Activated CD8-positive, alpha-beta memory T cell treated with anti-CD3 and anti-CD28 coated beads, Interleukin-2, amount 10 ng/mL, durations not matched to agents 7 days and 5 days (primary cell): ENCODE data around the gene NME9. TPM values are rescaled to one million over a fixed set of nuclear protein-coding genes. Genes with fewer than 3 reads are reported as not detected.

Source experiments
- ATAC-seq: fragments of 150-1000 bp; cut with Tn5 transposase; one replicate; pipeline ENCODE4 v1.10.0; 2021; ENCODE audit warnings: moderate library complexity
- CTCF ChIA-PET: fragments of 350-600 bp; sonication (Branson Sonifier 250); formaldehyde crosslinking; loops from one replicate; lab custom pipeline; 2021; ENCODE audit warnings: antibody characterized with exemption; lab: Charles Lee
- DNase-seq: peaks from one replicate; pipeline ENCODE4 v3.0.0-alpha.2; 2020
- H3K27ac Mint-ChIP-seq: one replicate; pipeline ENCODE4 v1.8.0; 2021; ENCODE audit warnings: mild to moderate bottlenecking, mixed read lengths
- H3K27me3 Mint-ChIP-seq: one replicate; pipeline ENCODE4 v1.8.0; 2021; ENCODE audit warnings: mixed read lengths
- H3K36me3 Mint-ChIP-seq: one replicate; pipeline ENCODE4 v1.8.0; 2021; ENCODE audit warnings: mild to moderate bottlenecking, mixed read lengths
- H3K4me1 Mint-ChIP-seq: one replicate; pipeline ENCODE4 v1.8.0; 2021; ENCODE audit warnings: mixed read lengths
- H3K4me3 Mint-ChIP-seq: one replicate; pipeline ENCODE4 v1.8.0; 2021; ENCODE audit warnings: mild to moderate bottlenecking, moderate library complexity, mixed read lengths
- H3K9me3 Mint-ChIP-seq: one replicate; pipeline ENCODE4 v1.8.0; 2022; ENCODE audit warnings: low read depth, mixed read lengths
- total RNA-seq, 2 experiments: library from RNA; stranded (reverse); gene quantifications; one replicate each; pipeline ENCODE4 v1.2.3, GENCODE V29; 2021

The NME9 gene
- total RNA-seq, 2 experiments from 2014 or later, result not detected

GRCh38 chr3:138314751-138315150 is 14.9 kb downstream of the NME9 start:
- CTCF ChIA-PET, result no interaction called here
- H3K36me3 Mint-ChIP-seq, result peaks cover 4% of the 10 kb centered on the region
- no peak for ATAC-seq

GRCh38 chr3:138310494-138310893 is 19.2 kb downstream of the NME9 start:
- H3K27ac Mint-ChIP-seq, result no peak overlapping the region
- H3K36me3 Mint-ChIP-seq, result peaks cover 15% of the 10 kb centered on the region
- no peaks in the 10 kb centered on the region for H3K4me1 Mint-ChIP-seq
- H3K9me3 Mint-ChIP-seq, result peaks cover 19% of the 10 kb centered on the region
- ATAC-seq (no peak), DNase-seq (no peak)
- CTCF ChIA-PET, result no interaction called here
- peaks cover 30% of the 10 kb centered on the region for H3K27me3 Mint-ChIP-seq
- no peak overlapping the region for H3K4me3 Mint-ChIP-seq

More at GRCh38 chr3:138314751-138315150, 14.9 kb downstream of the NME9 start:
- no peak overlapping the region for H3K4me3 Mint-ChIP-seq
- no peak overlapping the region for H3K27ac Mint-ChIP-seq
- H3K4me1 Mint-ChIP-seq, result no peaks in the 10 kb centered on the region
- DNase-seq, result no peak
- peaks cover 11% of the 10 kb centered on the region for H3K9me3 Mint-ChIP-seq
- H3K27me3 Mint-ChIP-seq, result peaks cover 30% of the 10 kb centered on the region

DNA sequence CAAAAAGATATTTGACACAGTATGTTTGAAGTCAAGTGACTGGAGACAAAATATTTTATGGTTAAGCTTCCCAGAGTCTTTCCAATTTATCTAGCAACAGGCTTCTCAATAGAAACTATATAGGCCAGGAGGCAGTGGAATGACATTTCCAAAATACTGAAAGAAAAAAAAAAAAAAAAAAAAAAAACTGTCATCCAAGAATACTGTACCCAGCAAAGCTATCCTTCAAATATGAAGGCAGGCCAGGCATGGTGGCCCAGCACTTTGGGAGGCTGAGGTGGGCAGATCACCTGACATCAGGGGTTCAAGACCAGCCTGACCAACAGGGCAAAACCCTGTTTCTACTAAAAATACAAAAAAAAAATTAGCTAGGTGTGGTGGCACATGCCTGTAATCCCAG is 20.9 kb downstream of the NME9 start:
- Mint-ChIP-seq H3K27me3 (peaks cover 30% of the 10 kb centered on the region), H3K9me3 (peaks cover 19% of the 10 kb centered on the region), H3K4me3 (no peak overlapping the region), H3K4me1 (no peaks in the 10 kb centered on the region), H3K36me3 (peaks cover 15% of the 10 kb centered on the region), H3K27ac (no peak overlapping the region)
- ATAC-seq (no peak), DNase-seq (no peak)
- CTCF ChIA-PET, result interaction anchor here (0.5 to 1.2 kb wide), 5 partner anchors 11 to 216 kb away, joined by 3 to 4 read pairs (median 3); no protein-coding TSS in a partner anchor

DNA sequence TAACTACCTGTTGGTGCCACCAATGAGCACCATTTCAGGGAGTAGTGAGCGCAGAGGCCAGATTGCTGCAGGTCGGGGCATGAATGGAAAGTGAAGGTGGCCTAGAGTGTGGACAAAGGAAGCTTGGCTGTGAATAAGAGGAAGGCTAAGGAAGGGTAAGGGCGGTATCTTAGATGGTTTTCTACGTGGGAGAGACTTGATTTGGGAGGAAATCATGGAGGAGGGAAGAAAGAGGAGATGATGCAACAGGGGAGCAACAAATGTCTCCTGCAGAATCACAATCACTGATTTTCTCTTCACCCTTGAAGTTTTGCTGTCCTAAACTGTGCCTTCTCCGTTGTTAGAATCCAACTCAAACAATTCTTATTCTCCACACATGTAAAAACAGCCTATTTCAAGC is 21.8 kb downstream of the NME9 start:
- Mint-ChIP-seq H3K36me3 (peaks cover 15% of the 10 kb centered on the region), H3K27me3 (peaks cover 30% of the 10 kb centered on the region), H3K9me3 (peaks cover 19% of the 10 kb centered on the region), H3K4me3 (no peak overlapping the region), H3K27ac (no peak overlapping the region), H3K4me1 (no peaks in the 10 kb centered on the region)
- ATAC-seq (no peak), DNase-seq (no peak)
- CTCF ChIA-PET, result interaction anchor here (1.0 kb wide), 1 partner anchor 20 kb away, joined by 3 read pairs; no protein-coding TSS in a partner anchor

DNA sequence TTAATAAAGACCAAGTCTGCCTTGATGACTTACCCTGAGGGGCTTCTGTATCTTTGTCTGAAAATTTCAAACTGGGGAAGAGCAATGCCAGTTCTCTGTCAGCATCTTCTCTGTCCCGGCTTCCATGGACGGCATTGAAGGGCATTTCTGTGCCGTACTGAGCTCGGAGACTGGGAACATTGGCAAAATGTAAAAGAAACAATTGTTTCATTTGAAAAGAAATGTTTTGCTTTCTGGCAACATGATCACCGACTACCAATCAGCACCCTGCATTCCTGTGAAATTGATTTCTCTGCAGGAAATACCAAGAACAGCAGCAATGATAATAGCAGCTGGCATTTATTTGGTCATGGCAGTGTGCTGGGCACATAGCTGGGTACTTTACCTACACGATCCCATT is 26.2 kb downstream of the NME9 start:
- no peak for DNase-seq
- CTCF ChIA-PET, result no interaction called here
- Mint-ChIP-seq H3K4me3 (no peak overlapping the region), H3K9me3 (peaks cover 8% of the 10 kb centered on the region), H3K36me3 (peaks cover 17% of the 10 kb centered on the region), H3K4me1 (no peaks in the 10 kb centered on the region), H3K27me3 (no peaks in the 10 kb centered on the region), H3K27ac (no peak overlapping the region)
- no peak for ATAC-seq

GRCh38 chr3:138300647-138301046 is 29.0 kb downstream of the NME9 start:
- Mint-ChIP-seq H3K4me1 (peaks cover 14% of the 10 kb centered on the region), H3K27ac (no peak overlapping the region), H3K36me3 (peaks cover 26% of the 10 kb centered on the region), H3K9me3 (no peaks in the 10 kb centered on the region), H3K27me3 (no peaks in the 10 kb centered on the region), H3K4me3 (no peak overlapping the region)
- no peak for DNase-seq
- ATAC-seq, result no peak
- CTCF ChIA-PET, result no interaction called here

DNA sequence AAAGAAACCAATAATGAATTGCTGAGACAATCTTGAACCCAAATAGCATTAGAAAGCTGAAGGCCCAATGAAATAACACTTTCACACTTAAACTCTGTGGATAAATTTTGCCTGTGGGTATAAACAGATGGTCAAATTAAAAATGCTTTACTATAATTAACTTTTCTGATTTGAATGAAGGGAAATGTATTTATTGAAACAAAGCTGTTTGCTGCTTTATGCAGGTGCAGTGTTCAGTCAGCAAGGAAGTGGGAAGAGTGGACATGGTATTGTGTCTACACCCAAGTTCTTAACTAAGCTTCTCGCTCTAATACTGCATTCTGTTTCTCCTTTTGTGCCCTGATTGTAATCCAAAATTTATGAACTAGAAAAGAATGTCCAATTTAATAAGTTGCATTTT is 31.8 kb downstream of the NME9 start:
- no peak overlapping the region for H3K4me3 Mint-ChIP-seq
- CTCF ChIA-PET, result interaction anchor here (0.9 kb wide), 1 partner anchor 11 kb away, joined by 3 read pairs; no protein-coding TSS in a partner anchor
- H3K9me3 Mint-ChIP-seq, result no peaks in the 10 kb centered on the region
- H3K27ac Mint-ChIP-seq, result no peak overlapping the region
- H3K4me1 Mint-ChIP-seq, result peaks cover 19% of the 10 kb centered on the region
- no peak for DNase-seq
- H3K36me3 Mint-ChIP-seq, result peaks cover 40% of the 10 kb centered on the region
- no peak for ATAC-seq
- no peaks in the 10 kb centered on the region for H3K27me3 Mint-ChIP-seq

GRCh38 chr3:138297059-138297607 is 32.5 kb downstream of the NME9 start:
- H3K36me3 Mint-ChIP-seq, result peaks cover 46% of the 10 kb centered on the region
- CTCF ChIA-PET, result interaction anchor here (0.9 kb wide), 1 partner anchor 11 kb away, joined by 3 read pairs; no protein-coding TSS in a partner anchor
- ATAC-seq (no peak), DNase-seq (no peak)
- no peaks in the 10 kb centered on the region for H3K9me3 Mint-ChIP-seq
- H3K27ac Mint-ChIP-seq, result peak overlapping the region; percentile 61
- H3K4me1 Mint-ChIP-seq, result peaks cover 19% of the 10 kb centered on the region
- H3K27me3 Mint-ChIP-seq, result no peaks in the 10 kb centered on the region
- no peak overlapping the region for H3K4me3 Mint-ChIP-seq

- Mint-ChIP-seq H3K27me3 (no peaks in the 10 kb centered on the region), H3K4me3 (no peak overlapping the region), H3K36me3 (peaks cover 47% of the 10 kb centered on the region), H3K4me1 (peaks cover 19% of the 10 kb centered on the region), H3K27ac (peak overlapping the region; percentile 61), H3K9me3 (no peaks in the 10 kb centered on the region)
- no peak for DNase-seq
- CTCF ChIA-PET, result no interaction called here
- ATAC-seq, result peak; percentile 61
Observed at GRCh38 chr3:138296639-138297038, 33.0 kb downstream of the NME9 start.

DNA sequence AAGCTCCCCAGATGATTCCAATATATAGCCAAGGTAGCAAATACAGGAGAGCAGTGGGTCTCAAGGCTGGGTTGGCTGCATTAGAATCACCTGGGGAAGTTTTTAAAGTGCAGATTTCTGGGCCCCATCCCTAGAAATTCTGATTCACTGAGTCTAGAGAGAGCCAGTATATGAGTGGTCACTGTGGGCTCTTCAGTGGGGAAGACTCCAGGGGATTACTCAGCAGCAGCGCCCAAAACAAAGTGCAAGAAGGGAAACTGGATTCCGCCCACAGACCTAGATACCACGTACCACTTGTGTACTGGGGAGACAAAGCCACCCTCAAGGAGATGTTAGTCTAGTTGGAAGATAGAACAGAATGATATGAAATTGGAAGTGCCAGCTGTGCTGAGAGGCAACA is 40.0 kb downstream of the NME9 start:
- H3K27me3 Mint-ChIP-seq, result no peaks in the 10 kb centered on the region
- H3K4me1 Mint-ChIP-seq, result peaks cover 1% of the 10 kb centered on the region
- CTCF ChIA-PET, result no interaction called here
- DNase-seq (no peak), ATAC-seq (no peak)
- H3K27ac Mint-ChIP-seq, result no peak overlapping the region
- no peak overlapping the region for H3K4me3 Mint-ChIP-seq
- no peaks in the 10 kb centered on the region for H3K9me3 Mint-ChIP-seq
- H3K36me3 Mint-ChIP-seq, result peaks cover 43% of the 10 kb centered on the region

- peaks cover 1% of the 10 kb centered on the region for H3K4me1 Mint-ChIP-seq
- H3K4me3 Mint-ChIP-seq, result no peak overlapping the region
- peaks cover 41% of the 10 kb centered on the region for H3K36me3 Mint-ChIP-seq
- DNase-seq, result no peak
- CTCF ChIA-PET, result interaction anchor here (1.8 kb wide), 1 partner anchor 174 kb away, joined by 5 read pairs; the partner anchor contains the start of gene DZIP1L
- H3K27ac Mint-ChIP-seq, result no peak overlapping the region
- no peaks in the 10 kb centered on the region for H3K27me3 Mint-ChIP-seq
- no peaks in the 10 kb centered on the region for H3K9me3 Mint-ChIP-seq
- no peak for ATAC-seq
Observed at GRCh38 chr3:138289260-138289659, 40.4 kb downstream of the NME9 start.

GRCh38 chr3:138284957-138285477 is 44.6 kb downstream of the NME9 start:
- no peak for ATAC-seq
- Mint-ChIP-seq H3K27ac (no peak overlapping the region), H3K27me3 (no peaks in the 10 kb centered on the region), H3K9me3 (no peaks in the 10 kb centered on the region), H3K4me1 (peaks cover 3% of the 10 kb centered on the region), H3K4me3 (no peak overlapping the region), H3K36me3 (peaks cover 26% of the 10 kb centered on the region)
- CTCF ChIA-PET, result no interaction called here
- DNase-seq, result no peak

- CTCF ChIA-PET, result interaction anchor here (0.9 to 1.2 kb wide), 2 partner anchors 40 to 42 kb away, joined by 3 read pairs; no protein-coding TSS in a partner anchor
- Mint-ChIP-seq H3K36me3 (peaks cover 21% of the 10 kb centered on the region), H3K9me3 (no peaks in the 10 kb centered on the region)
Observed at GRCh38 chr3:138284079-138284478, 45.6 kb downstream of the NME9 start.

DNA sequence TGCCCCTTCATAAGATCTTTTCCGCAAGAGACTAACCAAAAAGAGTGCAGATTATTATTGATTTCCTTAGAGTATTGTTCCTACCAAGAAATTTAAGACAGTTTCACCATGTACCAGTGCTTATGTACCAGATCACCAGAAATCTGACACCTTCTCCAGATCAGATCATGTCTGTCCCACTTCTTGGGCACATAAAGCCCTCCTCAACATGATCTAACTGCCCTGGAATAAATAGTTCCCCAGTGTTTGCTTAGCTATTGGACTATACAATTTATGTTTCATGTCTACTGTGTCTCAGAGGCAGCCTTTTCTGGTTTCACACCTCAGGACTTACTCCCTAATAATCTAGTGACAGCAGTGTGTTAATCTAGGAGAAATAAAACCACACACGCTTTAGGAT is 46.8 kb downstream of the NME9 start:
- H3K9me3 Mint-ChIP-seq, result no peaks in the 10 kb centered on the region
- no peak for DNase-seq
- peaks cover 2% of the 10 kb centered on the region for H3K4me1 Mint-ChIP-seq
- peaks cover 12% of the 10 kb centered on the region for H3K36me3 Mint-ChIP-seq
- no peak overlapping the region for H3K4me3 Mint-ChIP-seq
- no peaks in the 10 kb centered on the region for H3K27me3 Mint-ChIP-seq
- no peak overlapping the region for H3K27ac Mint-ChIP-seq
- no peak for ATAC-seq
- CTCF ChIA-PET, result interaction anchor here (1.2 kb wide), 1 partner anchor 43 kb away, joined by 3 read pairs; no protein-coding TSS in a partner anchor

More at GRCh38 chr3:138284079-138284478, 45.6 kb downstream of the NME9 start:
- DNase-seq, result no peak
- Mint-ChIP-seq H3K4me3 (no peak overlapping the region), H3K27ac (no peak overlapping the region), H3K4me1 (peaks cover 2% of the 10 kb centered on the region), H3K27me3 (no peaks in the 10 kb centered on the region)
- ATAC-seq, result no peak
